K562 (cell line): ENCODE measurements around the gene GIPC3. TPM values are rescaled to one million over a fixed set of nuclear protein-coding genes. Genes with fewer than 3 reads are reported as not detected.

Source experiments
- ADNP ChIP-seq: fragments of 200-800 bp; sonication (Bioruptor generic); IDR thresholded peaks from 2 replicates; pipeline ENCODE4 v1.6.1; 2016; ENCODE audit warnings: missing genetic modification characterization, missing compliant biosample characterization
- ARID4B ChIP-seq: sonication (generic); formaldehyde crosslinking; IDR thresholded peaks from 2 replicates; pipeline ENCODE4 v1.8.0; 2022; ENCODE audit warnings: mild to moderate bottlenecking, missing genetic modification reagents
- CREB3L1 ChIP-seq: fragments of 450-650 bp; IDR thresholded peaks from 2 replicates; pipeline ENCODE4 v1.6.1; 2014; ENCODE audit warnings: low read depth, mild to moderate bottlenecking, moderate library complexity, borderline replicate concordance
- ID3 ChIP-seq, 2 experiments: fragments of 250-450 bp in 1 of 2; fragments of 450-650 bp in 1 of 2; sonication (Bioruptor Pico) in 1 of 2; IDR thresholded peaks; 2 replicates each; pipeline versions ENCODE4 v1.6.1 to v1.8.0; 2016 to 2021; ENCODE audit warnings: mild to moderate bottlenecking in 2 of 2, moderate library complexity in 2 of 2, missing compliant biosample characterization in 1 of 2, missing genetic modification characterization in 1 of 2
- MBD1 ChIP-seq: fragments of 250-450 bp; sonication (Bioruptor Pico); IDR thresholded peaks from 2 replicates; pipeline ENCODE4 v1.8.0; 2022; ENCODE audit warnings: inconsistent platforms
- MCM5 ChIP-seq: fragments of 450-650 bp; IDR thresholded peaks from 2 replicates; pipeline ENCODE4 v1.6.1; 2016; ENCODE audit warnings: low read depth
- MIER1 ChIP-seq: fragments of 450-650 bp; IDR thresholded peaks from 2 replicates; pipeline ENCODE4 v1.6.1; 2016; ENCODE audit warnings: antibody characterized with exemption, mild to moderate bottlenecking, low read depth
- PHB ChIP-seq: fragments of 250-450 bp; sonication (Bioruptor Pico); IDR thresholded peaks from 2 replicates; pipeline ENCODE4 v1.5.0; 2021
- POLR2B ChIP-seq: fragments of 450-650 bp; IDR thresholded peaks from 2 replicates; pipeline ENCODE4 v1.6.1; 2018; ENCODE audit warnings: low read depth; ENCODE audit not compliant: partially characterized antibody
- RBM14 ChIP-seq: fragments of 200-400 bp; formaldehyde crosslinking; IDR thresholded peaks from 2 replicates; pipeline ENCODE4 v1.6.1; 2018; ENCODE audit warnings: low read depth, mild to moderate bottlenecking, low read length, moderate library complexity, borderline replicate concordance; ENCODE audit not compliant: insufficient read depth
- TFAP4 ChIP-seq: sonication (generic); formaldehyde crosslinking; IDR thresholded peaks from 2 replicates; pipeline ENCODE4 v1.8.0; 2022; ENCODE audit warnings: missing genetic modification reagents, mild to moderate bottlenecking, moderate library complexity, borderline replicate concordance
- ZBTB7A ChIP-seq: IDR thresholded peaks from 2 replicates; pipeline ENCODE4 v1.6.1; 2011; ENCODE audit warnings: low read depth, mild to moderate bottlenecking, low read length, moderate library complexity, borderline replicate concordance; ENCODE audit not compliant: control insufficient read depth
- ZNF232 ChIP-seq: sonication (generic); formaldehyde crosslinking; IDR thresholded peaks from 2 replicates; pipeline ENCODE4 v1.8.0; 2022; ENCODE audit warnings: mild to moderate bottlenecking, missing genetic modification reagents
- ZNF263 ChIP-seq: sonication (generic); formaldehyde crosslinking; IDR thresholded peaks from 2 replicates; pipeline ENCODE4 v1.8.0; 2022; ENCODE audit warnings: mild to moderate bottlenecking, missing genetic modification reagents, borderline replicate concordance
- ZNF445 ChIP-seq: fragments of 250-450 bp; sonication (Bioruptor Pico); IDR thresholded peaks from 2 replicates; pipeline ENCODE4 v1.4.0; 2020; ENCODE audit warnings: low read depth, mild to moderate bottlenecking, moderate library complexity
- polyA plus RNA-seq, 8 experiments: library from polyadenylated mRNA; depleted of rRNA in 4 of 8; stranded (reverse) in 5 of 8; unstranded in 3 of 8; fragments of >200 nt; fragmentation: Nextera tagmentation in 2 of 8; fragmentation: Illumina TruSeq in 1 of 8; extraction: Ambion mirVana in 2 of 8; extraction: Trizol in 1 of 8; gene quantifications; 2 replicates each; pipeline versions ENCODE4 v1.2.1 to v1.2.3, GENCODE V29; 2011 to 2014; ENCODE audit warnings: inconsistent platforms in 1 of 8, missing spikeins in 1 of 8
- total RNA-seq, 7 experiments: library from RNA; depleted of rRNA in 6 of 7; stranded (reverse); fragments of >200 nt in 6 of 7; fragmentation: Illumina TruSeq in 2 of 7; extraction: Trizol in 2 of 7; gene quantifications; 2 replicates each; pipeline versions ENCODE4 v1.2.1 to v1.2.3, GENCODE V29; 2011 to 2021; ENCODE audit warnings: low replicate concordance in 1 of 7

The GIPC3 gene
- total and polyA plus RNA-seq, 9 of the 15 experiments (the other 6 are each of a cell fraction or from before 2014, with no cell fraction given) = 0.03 to 3.6 (median 1.5) TPM; not detected in 1

- TF ChIP-seq ID3 (CRISPR knock-in tag; IDR thresholded peaks at IDR 0.05) = no peak
- no peak for TF ChIP-seq ID3 (tag; IDR thresholded peaks at IDR 0.05)
- no peak for TF ChIP-seq MCM5
- no peak for TF ChIP-seq MIER1
- peak; percentile 89; the same call in 1 of the 2 replicates for TF ChIP-seq PHB (CRISPR knock-in tag)
- TF ChIP-seq MBD1 (CRISPR knock-in tag) = no peak
- peak; percentile 79; the same call in 1 of the 2 replicates for TF ChIP-seq ZBTB7A
- 0 out of 2 replicates have a peak, but pooled peaks have one; percentile 33 for TF ChIP-seq ARID4B
- TF ChIP-seq ZNF232 = no peak
- no peak for TF ChIP-seq CREB3L1
- no peak for TF ChIP-seq TFAP4 (CRISPR knock-in tag)
- TF ChIP-seq POLR2B = peak; percentile 31
- TF ChIP-seq ZNF445 (CRISPR knock-in tag) = no peak
- TF ChIP-seq ZNF263 (CRISPR knock-in tag) = 0 out of 2 replicates have a peak, but pooled peaks have one; percentile 19
- TF ChIP-seq RBM14 = 0 out of 2 replicates have a peak, but pooled peaks have one; percentile 47
- TF ChIP-seq ADNP (tag) = no peak
Observed at GRCh38 chr19:3573162-3573857, 12.0 kb upstream of the GIPC3 start (continued).
